ENCODE results near the gene XCL2. TPM values are rescaled to one million over a fixed set of nuclear protein-coding genes. Genes with fewer than 3 reads are reported as not detected.

Gene XCL2
- total RNA-seq, 1 experiment from 2014 or later: not detected

- no peaks in the 10 kb centered on the region for H3K4me1 ChIP-seq (ENCODE audit: low read length)
- no peak overlapping the region for H2AFZ ChIP-seq (ENCODE audit: low read length)
- H3K27ac ChIP-seq (ENCODE audit: low read length): no peak overlapping the region
- H3K9ac ChIP-seq (ENCODE audit: low read length): no peak overlapping the region
- no peak overlapping the region for H3K4me2 ChIP-seq (ENCODE audit: low read depth, low read length, poor library complexity, severe bottlenecking)
- H4K20me1 ChIP-seq (ENCODE audit: insufficient read depth, low read depth, low read length): no peaks in the 10 kb centered on the region
- H3K9me2 ChIP-seq (replicated peaks; ENCODE audit: insufficient read depth, low read length): no peaks in the 10 kb centered on the region
- no peaks in the 10 kb centered on the region for H3K79me2 ChIP-seq (ENCODE audit: low read length)
- no peaks in the 10 kb centered on the region for H3K36me3 ChIP-seq (ENCODE audit: insufficient read depth, low read length)
- no peak overlapping the region for H3K4me3 ChIP-seq (ENCODE audit: low read length)
- H3K9me3 ChIP-seq (ENCODE audit: low read length): no peaks in the 10 kb centered on the region
- no peak for DNase-seq
- H3K27me3 ChIP-seq (ENCODE audit: low read length): 0 out of 2 replicates have a peak, but pooled peaks cover 2% of the 10 kb centered on the region
Measured at GRCh38 chr1:168491527-168492164, 52.2 kb downstream of the XCL2 start.

Other genes with a start within 250 kb of the XCL2 start
- not detected in 2 replicates for gene XCL1, start 32.6 kb upstream of the XCL2 start, total RNA-seq (2014; rRNA removed; shearing (Covaris generic); ENCODE audit: low replicate concordance)
- gene DPT, start 185.2 kb upstream of the XCL2 start, total RNA-seq (2014; rRNA removed; shearing (Covaris generic); ENCODE audit: low replicate concordance): not detected in 2 replicates

All from Karpas-422 (cell line).